K562 (cell line): ENCODE data around the gene NOL11. TPM values are rescaled to one million over a fixed set of nuclear protein-coding genes. Genes with fewer than 3 reads are reported as not detected.
A peak's percentile ranks its signal among the peaks of the same experiment; 100 is the strongest.

Experiments used
- CAMTA2 ChIP-seq: fragments of 250-450 bp; sonication (Bioruptor Pico); conservative IDR thresholded peaks from 2 replicates; pipeline ENCODE4 v1.5.1; 2022
- CREB1 ChIP-seq, 2 experiments: sonication (generic) in 1 of 2; formaldehyde crosslinking in 1 of 2; IDR thresholded peaks; 2 replicates each; pipeline versions ENCODE4 v1.6.1 to v1.8.0; 2012 to 2022; ENCODE audit warnings: inconsistent platforms in 1 of 2, mild to moderate bottlenecking in 1 of 2, missing genetic modification reagents in 1 of 2, moderate library complexity in 1 of 2
- ESRRA ChIP-seq: fragments of 450-650 bp; IDR thresholded peaks from 2 replicates; pipeline ENCODE4 v1.6.1; 2014; ENCODE audit warnings: low read depth, mild to moderate bottlenecking, moderate library complexity, borderline replicate concordance
- FOXJ2 ChIP-seq: fragments of 200-800 bp; sonication (Bioruptor generic); IDR thresholded peaks from 2 replicates; pipeline ENCODE4 v1.6.1; 2016; ENCODE audit warnings: missing genetic modification characterization, missing compliant biosample characterization
- GABPA ChIP-seq: fragments of 200-800 bp; sonication (Bioruptor generic); conservative IDR thresholded peaks from 2 replicates; pipeline ENCODE4 v1.6.1; 2016; ENCODE audit warnings: low read depth, missing genetic modification characterization, missing compliant biosample characterization
- HDAC6 ChIP-seq: IDR thresholded peaks from 2 replicates; pipeline ENCODE4 v1.6.1; 2012; ENCODE audit warnings: low read depth, mild to moderate bottlenecking, control low read depth, inconsistent platforms, low read length, moderate library complexity
- MAZ ChIP-seq, 2 experiments: fragments of 450-650 bp in 1 of 2; sonication (generic) in 1 of 2; formaldehyde crosslinking; IDR thresholded peaks in 1 of 2; conservative IDR thresholded peaks in 1 of 2; 2 replicates each; pipeline versions ENCODE4 v1.4.0 to v1.5.0; 2020; ENCODE audit warnings: mild to moderate bottlenecking in 1 of 2, missing genetic modification reagents in 1 of 2
- MEIS2 ChIP-seq: fragments of 450-650 bp; IDR thresholded peaks from 2 replicates; pipeline ENCODE4 v1.6.1; 2014; ENCODE audit warnings: mild to moderate bottlenecking; ENCODE audit not compliant: partially characterized antibody
- NFE2L1 ChIP-seq: fragments of 450-650 bp; IDR thresholded peaks from 2 replicates; pipeline ENCODE4 v1.6.1; 2016; ENCODE audit warnings: missing genetic modification characterization, low read depth, mild to moderate bottlenecking, missing compliant biosample characterization, moderate library complexity, borderline replicate concordance
- SNRNP70 ChIP-seq: fragments of 200-400 bp; formaldehyde crosslinking; optimal IDR thresholded peaks from 2 replicates; pipeline ENCODE3; 2017; ENCODE audit warnings: low read depth, low read length
- ZNF263 ChIP-seq: sonication (generic); formaldehyde crosslinking; IDR thresholded peaks from 2 replicates; pipeline ENCODE4 v1.8.0; 2022; ENCODE audit warnings: mild to moderate bottlenecking, missing genetic modification reagents, borderline replicate concordance
- ZNF551 ChIP-seq: fragments of 250-450 bp; sonication (Bioruptor Pico); IDR thresholded peaks from 2 replicates; pipeline ENCODE4 v1.5.0; 2021; ENCODE audit warnings: mild to moderate bottlenecking, moderate library complexity
- polyA plus RNA-seq, 8 experiments: library from polyadenylated mRNA; depleted of rRNA in 4 of 8; stranded (reverse) in 5 of 8; unstranded in 3 of 8; fragments of >200 nt; fragmentation: Nextera tagmentation in 2 of 8; fragmentation: Illumina TruSeq in 1 of 8; extraction: Ambion mirVana in 2 of 8; extraction: Trizol in 1 of 8; gene quantifications; 2 replicates each; pipeline versions ENCODE4 v1.2.1 to v1.2.3, GENCODE V29; 2011 to 2014; ENCODE audit warnings: inconsistent platforms in 1 of 8, missing spikeins in 1 of 8
- total RNA-seq, 7 experiments: library from RNA; depleted of rRNA in 6 of 7; stranded (reverse); fragments of >200 nt in 6 of 7; fragmentation: Illumina TruSeq in 2 of 7; extraction: Trizol in 2 of 7; gene quantifications; 2 replicates each; pipeline versions ENCODE4 v1.2.1 to v1.2.3, GENCODE V29; 2011 to 2021; ENCODE audit warnings: low replicate concordance in 1 of 7
- TF ChIP-seq, protein P1 (sequence below): fragments of 200-800 bp; sonication (Bioruptor generic); IDR thresholded peaks from 2 replicates; pipeline ENCODE4 v1.6.1; 2017; ENCODE audit warnings: missing genetic modification characterization, missing compliant biosample characterization
- TF ChIP-seq, protein P2 (sequence below), 2 experiments: fragments of 450-650 bp in 1 of 2; sonication (generic) in 1 of 2; formaldehyde crosslinking in 1 of 2; IDR thresholded peaks; 2 replicates each; pipeline versions ENCODE4 v1.7.1 to v1.9.0; 2016 to 2022; ENCODE audit warnings: inconsistent platforms in 1 of 2, mild to moderate bottlenecking in 1 of 2, missing genetic modification reagents in 1 of 2

NOL11 gene
- total and polyA plus RNA-seq, 9 of the 15 experiments (the other 6 are each of a cell fraction or from before 2014, with no cell fraction given): 61.1 to 175 (median 121) TPM

DNA sequence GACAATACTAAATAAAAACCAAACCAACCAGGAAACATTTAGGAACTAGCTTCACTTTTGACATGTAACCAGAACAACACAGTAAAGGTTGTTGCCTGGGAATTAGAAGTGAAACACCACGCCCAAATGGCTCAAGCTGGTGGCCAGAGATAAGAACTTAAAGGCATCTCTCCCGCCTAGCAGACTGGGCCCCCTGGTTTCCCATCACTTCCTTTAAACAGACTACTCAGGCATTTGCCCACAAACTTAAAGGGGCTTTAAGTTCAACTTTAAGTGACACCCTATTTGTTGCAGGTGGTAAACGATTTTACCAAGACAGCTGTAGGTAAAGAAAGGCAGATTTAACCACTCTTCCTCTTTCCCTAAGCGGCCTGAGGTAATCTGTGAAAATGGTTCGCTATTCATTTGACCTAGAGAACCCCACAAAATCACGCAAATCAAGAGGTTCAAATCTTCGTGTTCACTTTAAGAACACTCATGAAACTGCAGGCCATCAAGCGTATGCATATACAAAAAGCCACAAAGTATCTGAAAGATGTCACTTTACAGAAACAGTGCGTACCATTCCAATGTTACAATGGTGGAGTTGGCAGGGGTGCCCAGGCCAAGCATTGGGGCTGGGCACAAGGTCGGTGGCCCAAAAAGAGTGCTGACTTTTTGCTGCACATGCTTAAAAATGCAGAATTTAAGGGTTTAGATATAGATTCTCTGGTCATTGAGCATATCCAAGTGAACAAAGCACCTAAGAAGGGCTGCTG lies 66.8 kb downstream of the NOL11 start (continued):
- TF ChIP-seq, protein P1, sequence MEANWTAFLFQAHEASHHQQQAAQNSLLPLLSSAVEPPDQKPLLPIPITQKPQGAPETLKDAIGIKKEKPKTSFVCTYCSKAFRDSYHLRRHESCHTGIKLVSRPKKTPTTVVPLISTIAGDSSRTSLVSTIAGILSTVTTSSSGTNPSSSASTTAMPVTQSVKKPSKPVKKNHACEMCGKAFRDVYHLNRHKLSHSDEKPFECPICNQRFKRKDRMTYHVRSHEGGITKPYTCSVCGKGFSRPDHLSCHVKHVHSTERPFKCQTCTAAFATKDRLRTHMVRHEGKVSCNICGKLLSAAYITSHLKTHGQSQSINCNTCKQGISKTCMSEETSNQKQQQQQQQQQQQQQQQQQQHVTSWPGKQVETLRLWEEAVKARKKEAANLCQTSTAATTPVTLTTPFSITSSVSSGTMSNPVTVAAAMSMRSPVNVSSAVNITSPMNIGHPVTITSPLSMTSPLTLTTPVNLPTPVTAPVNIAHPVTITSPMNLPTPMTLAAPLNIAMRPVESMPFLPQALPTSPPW (CRISPR knock-in tag): peak; percentile 55; the same call in 1 of the 2 replicates
- peak; percentile 49; the same call in 1 of the 2 replicates for TF ChIP-seq GABPA (tag)
- TF ChIP-seq MEIS2: peak; percentile 56
- no peak for TF ChIP-seq SNRNP70
- TF ChIP-seq FOXJ2 (tag): peak; percentile 98
- TF ChIP-seq CAMTA2 (CRISPR knock-in tag): no peak
- TF ChIP-seq CREB1 (IDR thresholded peaks at IDR 0.05): no peak; the same call in 1 of the 2 replicates
- TF ChIP-seq CREB1 (CRISPR knock-in tag; IDR thresholded peaks at IDR 0.05): no peak
- no peak for TF ChIP-seq ZNF551
- TF ChIP-seq, protein P2, sequence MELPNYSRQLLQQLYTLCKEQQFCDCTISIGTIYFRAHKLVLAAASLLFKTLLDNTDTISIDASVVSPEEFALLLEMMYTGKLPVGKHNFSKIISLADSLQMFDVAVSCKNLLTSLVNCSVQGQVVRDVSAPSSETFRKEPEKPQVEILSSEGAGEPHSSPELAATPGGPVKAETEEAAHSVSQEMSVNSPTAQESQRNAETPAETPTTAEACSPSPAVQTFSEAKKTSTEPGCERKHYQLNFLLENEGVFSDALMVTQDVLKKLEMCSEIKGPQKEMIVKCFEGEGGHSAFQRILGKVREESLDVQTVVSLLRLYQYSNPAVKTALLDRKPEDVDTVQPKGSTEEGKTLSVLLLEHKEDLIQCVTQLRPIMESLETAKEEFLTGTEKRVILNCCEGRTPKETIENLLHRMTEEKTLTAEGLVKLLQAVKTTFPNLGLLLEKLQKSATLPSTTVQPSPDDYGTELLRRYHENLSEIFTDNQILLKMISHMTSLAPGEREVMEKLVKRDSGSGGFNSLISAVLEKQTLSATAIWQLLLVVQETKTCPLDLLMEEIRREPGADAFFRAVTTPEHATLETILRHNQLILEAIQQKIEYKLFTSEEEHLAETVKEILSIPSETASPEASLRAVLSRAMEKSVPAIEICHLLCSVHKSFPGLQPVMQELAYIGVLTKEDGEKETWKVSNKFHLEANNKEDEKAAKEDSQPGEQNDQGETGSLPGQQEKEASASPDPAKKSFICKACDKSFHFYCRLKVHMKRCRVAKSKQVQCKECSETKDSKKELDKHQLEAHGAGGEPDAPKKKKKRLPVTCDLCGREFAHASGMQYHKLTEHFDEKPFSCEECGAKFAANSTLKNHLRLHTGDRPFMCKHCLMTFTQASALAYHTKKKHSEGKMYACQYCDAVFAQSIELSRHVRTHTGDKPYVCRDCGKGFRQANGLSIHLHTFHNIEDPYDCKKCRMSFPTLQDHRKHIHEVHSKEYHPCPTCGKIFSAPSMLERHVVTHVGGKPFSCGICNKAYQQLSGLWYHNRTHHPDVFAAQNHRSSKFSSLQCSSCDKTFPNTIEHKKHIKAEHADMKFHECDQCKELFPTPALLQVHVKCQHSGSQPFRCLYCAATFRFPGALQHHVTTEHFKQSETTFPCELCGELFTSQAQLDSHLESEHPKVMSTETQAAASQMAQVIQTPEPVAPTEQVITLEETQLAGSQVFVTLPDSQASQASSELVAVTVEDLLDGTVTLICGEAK (IDR thresholded peaks at IDR 0.05): peak; percentile 70; the same call in 1 of the 2 replicates
- TF ChIP-seq, protein P2 (CRISPR knock-in tag; IDR thresholded peaks at IDR 0.05): no peak
- peak; percentile 20 to 42; a peak in 2 of 4 replicates for TF ChIP-seq MAZ (CRISPR knock-in tag; conservative IDR thresholded peaks at IDR 0.05 in 1 of 2, IDR thresholded peaks at IDR 0.05 in 1 of 2)
- no peak for TF ChIP-seq ZNF263
- TF ChIP-seq NFE2L1 (tag): no peak
- TF ChIP-seq HDAC6: no peak
- TF ChIP-seq ESRRA: peak; percentile 59
